ENCODE data around the gene SESN2.
A peak's percentile ranks its signal among the peaks of the same experiment; 100 is the strongest.
"Not testable (repeated sequence)": the region's sequence is repeated elsewhere in the genome, so short reads cannot be mapped to it uniquely, and the experiment has no call there.

SESN2 gene

GRCh38 chr1:28291711-28292110 lies 32.4 kb downstream of the SESN2 start:
- no peak for FAIRE-seq

- FAIRE-seq, result no peak
Measured at GRCh38 chr1:28295936-28296335, 36.6 kb downstream of the SESN2 start.

DNA sequence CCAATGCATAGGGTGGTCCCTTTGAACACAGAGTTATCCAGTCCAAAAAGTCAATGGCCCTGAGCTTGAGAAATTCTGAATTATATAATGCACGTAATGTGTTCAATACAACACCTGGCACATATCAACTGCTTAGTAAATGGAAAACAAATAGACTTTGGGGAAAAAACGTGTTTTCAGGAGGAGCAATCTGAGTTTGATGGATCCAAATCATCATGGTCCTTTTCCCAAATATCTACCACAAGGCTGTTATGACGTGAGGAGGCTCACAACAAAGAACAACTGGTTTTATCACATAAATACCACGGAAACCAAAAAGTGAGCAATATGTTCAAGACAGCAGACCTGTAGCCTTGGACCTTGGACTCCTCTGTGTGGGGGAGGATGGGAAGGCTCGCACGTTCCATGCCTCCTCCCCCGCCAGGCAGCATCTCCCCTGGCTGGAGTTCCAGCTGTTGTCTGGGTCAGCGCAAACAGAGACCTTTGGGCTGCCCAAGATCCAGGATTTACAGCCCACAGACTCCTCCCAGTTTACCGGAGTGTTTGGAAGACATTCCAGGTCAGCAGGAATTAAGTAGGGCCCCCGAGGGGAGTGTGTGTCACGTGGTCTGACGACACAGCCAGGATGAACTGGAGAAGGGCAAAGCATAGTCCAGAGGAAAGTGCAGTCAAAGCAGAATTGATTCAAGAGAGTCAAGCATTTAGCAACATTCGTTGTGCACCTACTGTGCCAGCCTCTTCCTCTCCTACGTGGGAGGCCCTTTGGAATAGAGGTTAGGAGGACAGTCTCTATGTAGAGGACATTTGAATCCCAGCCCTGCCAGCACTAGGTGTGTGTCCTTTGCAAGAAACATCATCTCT lies 37.3 kb downstream of the SESN2 start:
- no peak for FAIRE-seq

- FAIRE-seq, result no peak
Measured at GRCh38 chr1:28297826-28298225, 38.5 kb downstream of the SESN2 start.

- no peak for FAIRE-seq
Measured at GRCh38 chr1:28298438-28298837, 39.1 kb downstream of the SESN2 start.

- FAIRE-seq, result peak; percentile 26
Measured at GRCh38 chr1:28301368-28302174, 42.3 kb downstream of the SESN2 start.

GRCh38 chr1:28302247-28302646 lies 42.9 kb downstream of the SESN2 start:
- FAIRE-seq, result no peak

GRCh38 chr1:28306301-28306949 lies 47.1 kb downstream of the SESN2 start:
- no peak for FAIRE-seq

GRCh38 chr1:28308750-28309149 lies 49.4 kb downstream of the SESN2 start:
- FAIRE-seq, result no peak

GRCh38 chr1:28309702-28310101 lies 50.4 kb downstream of the SESN2 start:
- no peak for FAIRE-seq

- FAIRE-seq, result no peak
Measured at GRCh38 chr1:28313702-28314546, 54.6 kb downstream of the SESN2 start.

DNA sequence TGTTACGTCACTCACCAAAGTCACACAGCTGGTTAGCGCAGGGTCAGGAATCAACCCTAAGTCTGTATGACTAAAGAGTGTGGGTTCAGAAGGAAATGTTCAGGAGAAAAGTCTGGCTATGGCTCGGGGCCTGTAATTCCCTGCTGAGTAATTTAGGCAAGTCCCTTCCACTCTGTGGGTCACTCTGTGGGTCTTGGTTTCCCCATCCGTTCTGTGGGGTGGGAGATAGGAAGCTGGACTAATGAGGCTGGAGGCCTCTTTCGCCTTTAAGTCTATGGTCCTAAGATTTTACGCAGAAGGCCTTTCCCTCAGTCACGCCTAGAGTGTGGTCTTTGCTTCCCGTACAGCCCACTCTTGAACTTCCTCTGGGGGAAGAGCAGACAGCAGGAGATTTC lies 55.2 kb downstream of the SESN2 start:
- no peak for FAIRE-seq

- FAIRE-seq, result no peak
Measured at GRCh38 chr1:28317014-28317413, 57.7 kb downstream of the SESN2 start.

DNA sequence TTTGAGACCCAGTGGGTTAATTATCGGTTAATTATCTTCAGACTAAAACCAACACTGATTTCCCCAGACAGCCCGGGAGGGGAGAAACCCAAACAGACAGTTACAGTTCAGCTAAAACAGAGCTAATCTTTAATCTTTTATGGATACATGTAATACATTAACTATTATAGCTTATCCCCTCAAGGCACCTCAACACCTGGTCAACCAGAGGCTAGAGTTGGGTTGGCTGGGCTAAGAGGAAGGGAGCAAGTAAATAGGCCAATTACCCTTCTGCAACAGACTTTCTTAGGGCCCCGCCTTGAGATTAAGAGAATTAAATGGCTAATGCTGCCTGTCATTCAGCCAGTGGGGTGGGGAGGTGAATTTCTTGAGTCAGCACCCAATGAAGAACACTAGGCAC lies 62.9 kb downstream of the SESN2 start:
- FAIRE-seq, result no peak

GRCh38 chr1:28323720-28324119 lies 64.4 kb downstream of the SESN2 start:
- FAIRE-seq, result no peak

DNA sequence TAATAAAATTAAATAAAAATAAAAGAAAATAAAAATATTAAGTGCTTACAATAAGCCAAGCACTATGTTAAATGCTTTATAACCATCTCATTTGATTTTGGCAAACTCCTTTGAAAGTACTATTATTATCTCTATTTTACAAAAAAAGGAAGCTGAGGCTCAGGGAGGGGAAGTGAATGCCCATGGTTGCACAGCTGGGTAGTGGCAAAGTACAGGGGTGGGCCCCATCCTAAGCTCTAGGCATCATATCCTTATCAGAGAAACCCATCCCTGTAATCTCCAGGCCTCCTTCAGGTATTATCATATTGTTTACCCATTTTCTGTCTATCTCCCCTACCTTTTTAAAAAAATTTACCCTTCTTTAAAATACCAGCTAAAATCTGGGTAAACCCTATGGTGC lies 67.2 kb downstream of the SESN2 start:
- FAIRE-seq, result no peak

GRCh38 chr1:28326984-28327383 lies 67.7 kb downstream of the SESN2 start:
- FAIRE-seq, result no peak

DNA sequence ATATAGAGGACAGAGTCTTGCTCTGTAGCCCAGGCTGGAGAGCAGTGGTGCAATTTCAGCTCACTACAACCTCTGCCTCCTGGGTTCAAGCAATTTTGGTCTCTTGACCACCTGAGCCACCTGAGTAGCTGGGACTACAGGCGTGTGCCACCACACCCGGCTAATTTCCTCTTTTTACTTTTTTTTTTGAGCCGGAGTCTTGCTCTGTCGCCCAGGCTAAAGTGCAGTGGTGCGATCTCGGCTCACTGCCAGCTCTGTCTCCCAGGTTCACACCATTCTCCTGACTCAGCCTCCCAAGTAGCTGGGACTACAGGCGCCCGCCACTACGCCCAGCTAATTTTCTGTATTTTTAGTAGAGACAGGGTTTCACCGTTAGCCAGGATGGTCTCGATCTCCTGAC lies 68.1 kb downstream of the SESN2 start:
- FAIRE-seq, result not testable (repeated sequence)

DNA sequence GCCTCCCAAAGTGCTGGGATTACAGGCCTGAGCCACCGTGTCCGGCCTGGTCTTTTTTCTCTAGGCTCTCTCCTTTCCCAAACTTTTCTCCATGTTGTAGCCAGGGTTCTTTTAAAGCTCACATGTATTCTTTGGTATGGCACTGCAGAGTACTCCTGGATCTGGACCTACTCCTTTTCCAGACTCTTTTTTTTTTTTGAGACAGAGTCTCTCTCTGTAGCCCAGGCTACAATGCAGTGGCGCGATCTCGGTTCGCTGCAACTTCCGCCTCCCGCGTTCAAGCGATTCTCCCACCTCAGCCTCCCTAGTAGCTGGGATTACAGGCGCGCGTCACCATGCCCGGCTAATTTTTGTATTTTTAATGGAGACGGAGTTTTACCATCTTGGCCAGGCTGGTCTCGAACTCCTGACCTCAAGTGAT lies 68.9 kb downstream of the SESN2 start:
- no peak for FAIRE-seq

DNA sequence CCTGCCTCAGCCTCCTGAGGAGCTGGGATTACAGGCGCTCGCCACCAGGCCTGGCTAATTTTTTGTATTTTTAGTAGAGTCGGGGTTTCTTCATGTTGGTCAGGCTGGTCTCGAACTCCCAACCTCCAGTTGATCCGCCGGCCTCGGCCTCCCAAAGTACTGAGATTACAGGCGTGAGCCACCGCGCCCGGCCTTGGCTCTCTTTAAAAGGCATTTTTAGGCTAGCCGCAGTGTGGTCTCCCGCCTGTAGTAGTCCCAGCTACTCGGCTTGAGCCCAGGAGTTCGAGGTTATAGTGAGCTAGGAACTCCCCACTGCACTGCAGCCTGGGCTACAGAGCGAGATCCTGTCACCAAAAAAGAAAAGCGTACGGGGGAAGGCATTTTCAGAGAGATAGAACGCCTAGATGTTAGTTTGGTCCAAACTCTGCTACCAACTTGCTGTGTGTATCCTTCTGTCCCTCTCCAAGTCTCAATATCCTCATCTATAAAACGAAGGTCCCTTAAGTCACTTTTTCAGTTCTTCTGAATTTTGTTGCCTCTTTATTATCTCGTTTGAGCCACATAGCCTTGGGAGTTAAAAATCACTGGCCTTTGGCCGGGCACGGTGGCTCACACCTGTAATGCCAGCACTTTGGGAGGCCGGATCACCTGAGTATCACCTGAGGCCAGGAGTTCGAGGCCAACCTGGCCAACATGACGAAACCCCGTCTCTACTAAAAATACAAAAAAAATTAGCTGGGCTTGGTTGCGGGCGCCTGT lies 70.3 kb downstream of the SESN2 start:
- no peak for FAIRE-seq

Data from endometrium (tissue), 2 donors.